Measurements from ENCODE around the gene TPM3. TPM values are rescaled to one million over a fixed set of nuclear protein-coding genes. Genes with fewer than 3 reads are reported as not detected.
A peak's percentile ranks its signal among the peaks of the same experiment; 100 is the strongest.

Gene TPM3
- total and polyA plus RNA-seq, 9 of the 15 experiments (the other 6 are each of a cell fraction or from before 2014, with no cell fraction given): 202 to 604 (median 421) TPM

DNA sequence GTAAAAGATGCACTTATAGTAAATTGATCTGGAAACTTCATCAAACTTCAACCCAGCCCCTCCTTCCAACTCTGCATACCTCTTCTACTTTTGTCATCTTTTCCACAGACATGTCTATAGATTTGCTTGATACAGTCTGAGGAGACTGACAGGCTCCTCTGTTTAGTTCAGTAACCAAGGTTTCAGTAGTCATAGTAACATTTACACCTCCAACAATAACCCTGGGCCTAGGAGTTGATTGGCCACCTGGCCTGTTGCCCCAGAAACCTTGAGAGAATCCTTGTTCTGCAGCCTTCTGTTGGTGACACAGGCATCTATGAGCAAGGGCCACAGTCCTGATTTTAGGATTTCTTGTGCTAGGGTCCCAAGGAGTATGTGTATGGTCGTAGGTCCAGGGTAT, 14.3 kb upstream of the TPM3 start, which contains the start of gene CFAP141:
TSS of gene CFAP141 (minus strand) at position 138 of the 400 bp plus-strand sequence. CDS start at position 112, 26 bp downstream.
- FAIRE-seq (no peak), DNase-seq (ENCODE audit: extremely low read depth in 1 of 4, low spot score in 3 of 4) (peak in 2 of 4 experiments; percentile 22 to 42), ATAC-seq (peak; percentile 73)
- in situ Hi-C loops (cut with MboI): no loop called here
- H3K9ac ChIP-seq (ENCODE audit: insufficient read depth in 1 of 2, low read depth in 2 of 2, low read length in 2 of 2): no peak within 1 kb of the TSS
- intact Hi-C loops (cut with micrococcal nuclease): no loop called here
- ChIA-PET CTCF (ENCODE audit: low intra/inter-chr PET ratio) (no interaction called here), POLR2A (interaction anchor here (2.2 kb wide), 1 partner anchor 12 kb away, joined by 8 read pairs; no protein-coding TSS in a partner anchor)
- no peaks in the 10 kb centered on the region for H3K27me3 ChIP-seq (ENCODE audit: control insufficient read depth in 2 of 2, insufficient read depth in 2 of 2, low read length in 2 of 2)
- no peaks in the 10 kb centered on the region for H3K9me3 ChIP-seq (replicated peaks; ENCODE audit: control insufficient read depth, insufficient read depth, low read depth, low read length)
- WGBS (ENCODE audit: insufficient coverage, low coverage, missing lambda C conversion rate): 91% methylated on average over 1 of the region's 1 CpG
- TF ChIP-seq, protein P1, sequence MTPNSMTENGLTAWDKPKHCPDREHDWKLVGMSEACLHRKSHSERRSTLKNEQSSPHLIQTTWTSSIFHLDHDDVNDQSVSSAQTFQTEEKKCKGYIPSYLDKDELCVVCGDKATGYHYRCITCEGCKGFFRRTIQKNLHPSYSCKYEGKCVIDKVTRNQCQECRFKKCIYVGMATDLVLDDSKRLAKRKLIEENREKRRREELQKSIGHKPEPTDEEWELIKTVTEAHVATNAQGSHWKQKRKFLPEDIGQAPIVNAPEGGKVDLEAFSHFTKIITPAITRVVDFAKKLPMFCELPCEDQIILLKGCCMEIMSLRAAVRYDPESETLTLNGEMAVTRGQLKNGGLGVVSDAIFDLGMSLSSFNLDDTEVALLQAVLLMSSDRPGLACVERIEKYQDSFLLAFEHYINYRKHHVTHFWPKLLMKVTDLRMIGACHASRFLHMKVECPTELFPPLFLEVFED (CRISPR knock-in tag; conservative IDR thresholded peaks at IDR 0.05): no peak
- TF ChIP-seq MYNN (IDR thresholded peaks at IDR 0.05): peak; percentile 77; the same call in 1 of the 2 replicates
- TF ChIP-seq MYNN (CRISPR knock-in tag; IDR thresholded peaks at IDR 0.05): no peak
- TF ChIP-seq POLR2AphosphoS5 (IDR thresholded peaks at IDR 0.05; ENCODE audit: control insufficient read depth, insufficient read depth, low read depth, low read length): peak; percentile 17; the same call in 1 of the 2 replicates
- no peak for TF ChIP-seq KAT7 (CRISPR knock-in tag; IDR thresholded peaks at IDR 0.05; ENCODE audit: borderline replicate concordance)
- TF ChIP-seq ZNF143 (CRISPR knock-in tag; IDR thresholded peaks at IDR 0.05): no peak
- TF ChIP-seq GABPA (tag; conservative IDR thresholded peaks at IDR 0.05; ENCODE audit: low read depth): no peak
- peak in 1 of 2 experiments; percentile 56; a peak in 1 of 4 replicates for TF ChIP-seq CSDE1 (IDR thresholded peaks at IDR 0.05)
- peak; percentile 92 for TF ChIP-seq RFX1 (IDR thresholded peaks at IDR 0.05)
- TF ChIP-seq SUPT5H (IDR thresholded peaks at IDR 0.05): peak; percentile 28; the same call in 1 of the 2 replicates
- peak; percentile 20 for TF ChIP-seq NFYB (IDR thresholded peaks at IDR 0.05; ENCODE audit: extremely low read depth, insufficient read length)
- TF ChIP-seq FOXJ2 (tag; IDR thresholded peaks at IDR 0.05): peak; percentile 98
- peak; percentile 97 for TF ChIP-seq MXI1 (IDR thresholded peaks at IDR 0.05; ENCODE audit: low read depth, low read length)
- TF ChIP-seq, protein P2, sequence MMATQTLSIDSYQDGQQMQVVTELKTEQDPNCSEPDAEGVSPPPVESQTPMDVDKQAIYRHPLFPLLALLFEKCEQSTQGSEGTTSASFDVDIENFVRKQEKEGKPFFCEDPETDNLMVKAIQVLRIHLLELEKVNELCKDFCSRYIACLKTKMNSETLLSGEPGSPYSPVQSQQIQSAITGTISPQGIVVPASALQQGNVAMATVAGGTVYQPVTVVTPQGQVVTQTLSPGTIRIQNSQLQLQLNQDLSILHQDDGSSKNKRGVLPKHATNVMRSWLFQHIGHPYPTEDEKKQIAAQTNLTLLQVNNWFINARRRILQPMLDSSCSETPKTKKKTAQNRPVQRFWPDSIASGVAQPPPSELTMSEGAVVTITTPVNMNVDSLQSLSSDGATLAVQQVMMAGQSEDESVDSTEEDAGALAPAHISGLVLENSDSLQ (IDR thresholded peaks at IDR 0.05): peak; percentile 78
- TF ChIP-seq NEUROD1 (IDR thresholded peaks at IDR 0.05; ENCODE audit: borderline replicate concordance, low read depth, low read length, partially characterized antibody): peak; percentile 58
- no peak for TF ChIP-seq DNMT1 (IDR thresholded peaks at IDR 0.05)
- TF ChIP-seq BMI1 (IDR thresholded peaks at IDR 0.05; ENCODE audit: low read length): peak; percentile 70; the same call in 1 of the 2 replicates
- TF ChIP-seq FOXJ3 (CRISPR knock-in tag; IDR thresholded peaks at IDR 0.05): peak; percentile 77
- H3K27ac ChIP-seq (ENCODE audit: extremely low read depth, low read depth, low read length): no peak within 1 kb of the TSS
- H2AFZ ChIP-seq (ENCODE audit: low read depth, low read length): no peak within 1 kb of the TSS
- H3K79me2 ChIP-seq (ENCODE audit: control insufficient read depth, insufficient read depth, low read length): no peaks in the 10 kb centered on the region
- no TSS peak for BruUV-seq (replicated peaks)
- H3K9me1 ChIP-seq (ENCODE audit: control insufficient read depth, insufficient read depth, low read length): no peaks in the 10 kb centered on the region
- no peaks in the 10 kb centered on the region for H3K4me1 ChIP-seq (replicated peaks in 1 of 2; ENCODE audit: control insufficient read depth in 2 of 2, insufficient read depth in 2 of 2, low read length in 2 of 2)
- no peak within 1 kb of the TSS for H3K4me2 ChIP-seq (ENCODE audit: insufficient read depth, low read length)
- no peak within 1 kb of the TSS for H3K4me3 ChIP-seq
- H3K36me3 ChIP-seq (ENCODE audit: control insufficient read depth, insufficient read depth, low read length): peaks cover 40% of the 10 kb centered on the region
- H4K20me1 ChIP-seq (replicated peaks; ENCODE audit: control insufficient read depth, insufficient read depth, low read length): no peaks in the 10 kb centered on the region; the same call in 1 of the 2 replicates

Measured in K562 (cell line).